Lung (tissue), 12 donors: ENCODE results near the gene PODN. TPM values are rescaled to one million over a fixed set of nuclear protein-coding genes. Genes with fewer than 3 reads are reported as not detected.

ENCODE experiments used
- ATAC-seq: fragments of 200-7000 bp; cut with Tn5 transposase; one replicate; pipeline ENCODE4 v1.9.1; 2020; ENCODE audit warnings: moderate number of reproducible peaks; ENCODE audit not compliant: insufficient read depth, low FRiP score
- DNase-seq, 3 donors: peaks; one replicate each; pipeline ENCODE4 v3.0.0-alpha.2; 2013 to 2017
- H3K27ac ChIP-seq, 2 donors: one replicate each; pipeline ENCODE4 v1.5.1; 2013; ENCODE audit warnings: mild to moderate bottlenecking in 2 of 2, moderate library complexity in 2 of 2, control low read depth in 1 of 2, inconsistent platforms in 1 of 2, low read depth in 1 of 2, low read length in 1 of 2
- H3K27me3 ChIP-seq, 3 donors: one replicate each; pipeline ENCODE4 v1.5.1; 2013; ENCODE audit warnings: low read length in 2 of 3; ENCODE audit not compliant: control insufficient read depth in 3 of 3, insufficient read depth in 3 of 3
- H3K36me3 ChIP-seq, 4 donors: one replicate each; pipeline ENCODE4 v1.5.1; 2013; ENCODE audit warnings: low read length in 4 of 4, mild to moderate bottlenecking in 1 of 4, moderate library complexity in 1 of 4; ENCODE audit not compliant: control insufficient read depth in 4 of 4, insufficient read depth in 4 of 4
- H3K4me1 ChIP-seq, 5 donors: one replicate each; pipeline ENCODE4 v1.5.1; 2013; ENCODE audit warnings: low read length in 5 of 5, mild to moderate bottlenecking in 2 of 5, moderate library complexity in 1 of 5; ENCODE audit not compliant: control insufficient read depth in 5 of 5, insufficient read depth in 5 of 5
- H3K4me3 ChIP-seq: one replicate; pipeline ENCODE4 v1.5.1; 2013; ENCODE audit warnings: mild to moderate bottlenecking, control low read depth, moderate library complexity
- H3K9ac ChIP-seq, 2 donors: one replicate each; pipeline ENCODE4 v1.5.1; 2013; ENCODE audit warnings: low read length in 2 of 2, control low read depth in 1 of 2; ENCODE audit not compliant: insufficient read depth in 1 of 2
- H3K9me3 ChIP-seq, 4 donors: one replicate each; pipeline ENCODE4 v1.5.1; 2013; ENCODE audit warnings: low read length in 3 of 4, mild to moderate bottlenecking in 1 of 4, moderate library complexity in 1 of 4; ENCODE audit not compliant: control insufficient read depth in 4 of 4, insufficient read depth in 3 of 4
- CTCF ChIP-seq: IDR thresholded peaks from 2 replicates; pipeline ENCODE4 v1.5.1; 2012; ENCODE audit warnings: mild to moderate bottlenecking; ENCODE audit errors: control extremely low read depth, extremely low read depth
- WGBS, 2 donors: extraction: QIAGEN DNeasy Blood & Tissue Kit; methylation state at CpG; one replicate each; pipeline ENCODE4 v1.1.7; 2013; 5-methylcytosine and 5-hydroxymethylcytosine counted together
- polyA plus RNA-seq, 2 donors: library from polyadenylated mRNA; stranded (reverse); fragments of 200-250 nt; gene quantifications; one replicate each; pipeline ENCODE4 v1.2.1, GENCODE V29; 2013
- total RNA-seq, 2 donors: library from RNA; depleted of rRNA in 1 of 2; stranded (reverse); fragments of >200 nt in 1 of 2; gene quantifications; one replicate each; pipeline ENCODE4 v1.2.1, GENCODE V29; 2014 to 2021
- donor health status: control.
- donor health status: control.
- donor health status: Bipolar disorder and iron deficiency.
- donor health status: healthy.
- donor health status: DM: yes; HTN: yes; CAD: no.

The PODN gene
- total and polyA plus RNA-seq, 4 donors = 12.9 to 40.9 (median 21.7) TPM

GRCh38 chr1:53126495-53126894 is 64.5 kb downstream of the PODN start:
- ATAC-seq (no peak), DNase-seq (no peak)
- no peak for TF ChIP-seq CTCF
- H3K27me3 ChIP-seq = no peaks in the 10 kb centered on the region
- H3K4me3 ChIP-seq = no peak overlapping the region
- H3K9ac ChIP-seq = no peak overlapping the region
- WGBS, 2 donors = 72 to 84% methylated on average over 1 of the region's 1 CpG
- no peaks in the 10 kb centered on the region for H3K36me3 ChIP-seq
- peaks cover 0 to 60% (median 18%) of the 10 kb centered on the region in 5 donors for H3K4me1 ChIP-seq
- no peaks in the 10 kb centered on the region for H3K9me3 ChIP-seq
- no peak overlapping the region for H3K27ac ChIP-seq

GRCh38 chr1:53127546-53127945 is 65.5 kb downstream of the PODN start:
- no peak overlapping the region for H3K27ac ChIP-seq
- ATAC-seq (no peak), DNase-seq (no peak)
- H3K9me3 ChIP-seq = no peaks in the 10 kb centered on the region
- H3K4me1 ChIP-seq = peaks cover 0 to 50% (median 15%) of the 10 kb centered on the region in 5 donors
- H3K36me3 ChIP-seq = no peaks in the 10 kb centered on the region
- 93 to 96% methylated on average over 5 of the region's 5 CpGs for WGBS, 2 donors
- H3K9ac ChIP-seq = no peak overlapping the region
- H3K4me3 ChIP-seq = no peak overlapping the region
- no peak for TF ChIP-seq CTCF
- H3K27me3 ChIP-seq = no peaks in the 10 kb centered on the region

- ATAC-seq (no peak), DNase-seq (peak in 1 of 3 donors; percentile 3)
- TF ChIP-seq CTCF = no peak
- no peak overlapping the region for H3K4me3 ChIP-seq
- H3K36me3 ChIP-seq = no peaks in the 10 kb centered on the region
- no peaks in the 10 kb centered on the region for H3K9me3 ChIP-seq
- H3K9ac ChIP-seq = no peak overlapping the region
- 93 to 99% methylated on average over 4 of the region's 4 CpGs for WGBS, 2 donors
- peaks cover 0 to 41% (median 11%) of the 10 kb centered on the region in 5 donors for H3K4me1 ChIP-seq
- H3K27ac ChIP-seq = no peak overlapping the region
- no peaks in the 10 kb centered on the region for H3K27me3 ChIP-seq
These were observed 66.4 kb downstream of the PODN start for GRCh38 chr1:53128401-53128800.
